ENCODE measurements around the gene SRSF12. TPM values are rescaled to one million over a fixed set of nuclear protein-coding genes. Genes with fewer than 3 reads are reported as not detected.

SRSF12 gene
- total RNA-seq, 2 donors from 2014 or later = 1.1 TPM; not detected in 1

- Mint-ChIP-seq H3K9me3 (no peaks in the 10 kb centered on the region), H3K27me3 (no peaks in the 10 kb centered on the region), H3K27ac (no peak overlapping the region), H3K4me3 (no peak overlapping the region), H3K36me3 (ENCODE audit: low read depth) (no peaks in the 10 kb centered on the region), H3K4me1 (peaks cover 11% of the 10 kb centered on the region)
- ATAC-seq (replicated peaks) = no peak
Measured at GRCh38 chr6:89047473-89047872, 70.4 kb downstream of the SRSF12 start.

Other genes with a start within 250 kb of the SRSF12 start
- gene RNGTT, start 154.5 kb downstream of the SRSF12 start, total RNA-seq = 10 to 100 TPM; 20.9 to 23.3 TPM
- 100 to 1,000 TPM in 1 of 2 donors, 10 to 100 TPM in 1; 61.5 to 363 TPM for gene PNRC1, start 37.3 kb downstream of the SRSF12 start, total RNA-seq
- gene PM20D2, start 28.0 kb upstream of the SRSF12 start, total RNA-seq = 1 to 10 TPM; 7.9 to 9.2 TPM
- not detected for gene GABRR1, start 99.3 kb upstream of the SRSF12 start, total RNA-seq
- under 1 TPM; 0.64 to 0.71 TPM for gene GABRR2, start 197.2 kb upstream of the SRSF12 start, total RNA-seq
- gene UBE2J1, start 234.7 kb upstream of the SRSF12 start, total RNA-seq = 10 to 100 TPM; 18.1 to 25.4 TPM

Measured in activated T-helper 17 cell treated with anti-CD3 and anti-CD28 coated beads, Interleukin-2, amount 50 U/mL, for 72 hours (primary cell).